Measurements from ENCODE around the gene GNB1L. TPM values are rescaled to one million over a fixed set of nuclear protein-coding genes. Genes with fewer than 3 reads are reported as not detected.

The GNB1L gene
- total and polyA plus RNA-seq, 9 of the 15 experiments (the other 6 are each of a cell fraction or from before 2014, with no cell fraction given) = 0.56 to 50.5 (median 10.2) TPM

GRCh38 chr22:19760058-19760950 lies 94.4 kb downstream of the GNB1L start, which contains the start of gene TBX1 (continued):
- peak in 1 of 3 experiments; percentile 4 for TF ChIP-seq YY1 (IDR thresholded peaks at IDR 0.05; ENCODE audit: borderline replicate concordance in 1 of 3, control insufficient read depth in 1 of 3, extremely low read depth in 1 of 3, insufficient read depth in 3 of 3, insufficient read length in 1 of 3, insufficient replicate concordance in 2 of 3, low read depth in 1 of 3, low read length in 2 of 3)
- no peak for TF ChIP-seq BDP1 (IDR thresholded peaks at IDR 0.05; ENCODE audit: insufficient read depth, insufficient read length)
- TF ChIP-seq ARID3B (CRISPR knock-in tag; IDR thresholded peaks at IDR 0.05; ENCODE audit: borderline replicate concordance) = no peak
- TF ChIP-seq DMBX1 (CRISPR knock-in tag; IDR thresholded peaks at IDR 0.05; ENCODE audit: borderline replicate concordance) = 0 out of 2 replicates have a peak, but pooled peaks have one; percentile 52
- TF ChIP-seq TRIM28 (IDR thresholded peaks at IDR 0.05) = peak; percentile 74; the same call in 1 of the 2 replicates
- peak; percentile 58 for TF ChIP-seq POLR2B (IDR thresholded peaks at IDR 0.05; ENCODE audit: low read depth, partially characterized antibody)
- TF ChIP-seq MYNN (IDR thresholded peaks at IDR 0.05) = no peak
- no peak for TF ChIP-seq MYNN (CRISPR knock-in tag; IDR thresholded peaks at IDR 0.05)
- TF ChIP-seq MTA2 (IDR thresholded peaks at IDR 0.05; ENCODE audit: low read depth) = peak; percentile 64
- TF ChIP-seq CEBPB (tag; IDR thresholded peaks at IDR 0.05) = no peak
- no peak for TF ChIP-seq FOS (IDR thresholded peaks at IDR 0.05; ENCODE audit: extremely low read depth, insufficient read length)
- peak; percentile 67 for TF ChIP-seq RBBP5 (IDR thresholded peaks at IDR 0.05; ENCODE audit: borderline replicate concordance, insufficient read depth, low read length, poor library complexity, severe bottlenecking)
- no peak for TF ChIP-seq SOX6 (IDR thresholded peaks at IDR 0.05)
- TF ChIP-seq NFE2 (IDR thresholded peaks at IDR 0.05; ENCODE audit: low read depth) = no peak
- 0 out of 2 replicates have a peak, but pooled peaks have one; percentile 8 for TF ChIP-seq CREB1 (IDR thresholded peaks at IDR 0.05)
- TF ChIP-seq CREB1 (CRISPR knock-in tag; IDR thresholded peaks at IDR 0.05) = no peak
- peak in 1 of 2 experiments; percentile 50; a peak in 3 of 4 replicates for TF ChIP-seq TRIM24 (IDR thresholded peaks at IDR 0.05)
- TF ChIP-seq GABPA (tag; conservative IDR thresholded peaks at IDR 0.05; ENCODE audit: low read depth) = no peak
- no peak for TF ChIP-seq TFAM (CRISPR knock-in tag; conservative IDR thresholded peaks at IDR 0.05)
- peak in 1 of 2 experiments; percentile 82; a peak in 3 of 4 replicates for TF ChIP-seq UBTF (IDR thresholded peaks at IDR 0.05; ENCODE audit: borderline replicate concordance in 1 of 2, low read depth in 2 of 2, low read length in 2 of 2)
- TF ChIP-seq ETV6 (IDR thresholded peaks at IDR 0.05; ENCODE audit: borderline replicate concordance in 1 of 2, low read depth in 2 of 2, low read length in 1 of 2) = no peak
- TF ChIP-seq ETV6 (CRISPR knock-in tag; IDR thresholded peaks at IDR 0.05; ENCODE audit: borderline replicate concordance) = no peak
